GOT3 (cell line): ENCODE measurements around the gene RASA3.

Experiments
- DNase-seq: peaks from one replicate; lab custom pipeline; 2025; ENCODE audit warnings: mixed read lengths; lab: John Stamatoyannopoulos, UW

Gene RASA3

DNA sequence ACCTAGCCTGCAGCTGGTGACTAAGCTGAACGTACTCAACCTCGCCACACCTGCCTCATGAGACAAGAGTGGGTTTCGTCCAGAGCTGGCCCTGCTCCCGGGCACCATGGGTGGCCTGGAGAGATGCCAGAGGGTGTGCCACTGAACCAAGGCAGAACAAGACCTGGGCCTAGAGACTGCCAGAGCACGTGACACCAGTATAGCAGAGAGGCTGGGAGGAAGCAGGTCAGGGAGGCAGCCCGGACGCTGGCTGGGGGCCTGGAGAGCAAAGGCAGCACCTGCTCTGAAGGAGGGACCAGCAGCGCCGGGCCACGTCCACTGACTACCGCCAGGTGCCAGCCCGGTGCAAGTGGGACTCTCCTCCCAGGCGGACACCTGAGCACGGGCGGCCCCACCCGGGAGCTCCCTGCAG lies 151.2 kb downstream of the RASA3 start:
- DNase-seq, result no peak

DNA sequence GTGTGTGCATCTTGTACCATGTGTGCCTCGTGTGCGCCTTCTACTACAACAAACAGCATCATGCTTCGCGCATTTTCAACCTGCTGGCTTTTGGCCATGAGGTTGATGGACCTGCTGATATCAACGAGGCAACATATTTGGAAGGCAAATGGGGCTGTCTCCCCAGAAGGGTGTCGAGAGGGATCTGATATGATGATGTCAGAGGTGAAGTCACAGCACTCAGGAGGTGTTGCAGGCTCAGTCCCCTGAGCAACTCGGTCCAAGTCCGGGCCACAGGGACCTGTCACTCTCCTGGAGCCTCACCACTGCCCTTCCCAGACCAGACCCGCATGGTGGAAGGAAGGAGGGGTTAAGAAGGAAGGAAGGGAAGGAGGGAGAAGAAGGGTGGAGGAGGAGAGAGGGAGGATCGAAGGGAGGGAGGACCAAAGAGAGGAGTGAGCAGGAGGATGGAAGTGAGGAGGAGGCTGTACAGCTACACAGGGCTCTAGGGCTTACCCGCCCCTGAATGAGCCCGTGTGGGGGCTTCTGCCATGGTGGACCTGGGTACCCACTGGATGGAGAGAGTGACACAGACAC lies 151.8 kb downstream of the RASA3 start:
- no peak for DNase-seq

DNA sequence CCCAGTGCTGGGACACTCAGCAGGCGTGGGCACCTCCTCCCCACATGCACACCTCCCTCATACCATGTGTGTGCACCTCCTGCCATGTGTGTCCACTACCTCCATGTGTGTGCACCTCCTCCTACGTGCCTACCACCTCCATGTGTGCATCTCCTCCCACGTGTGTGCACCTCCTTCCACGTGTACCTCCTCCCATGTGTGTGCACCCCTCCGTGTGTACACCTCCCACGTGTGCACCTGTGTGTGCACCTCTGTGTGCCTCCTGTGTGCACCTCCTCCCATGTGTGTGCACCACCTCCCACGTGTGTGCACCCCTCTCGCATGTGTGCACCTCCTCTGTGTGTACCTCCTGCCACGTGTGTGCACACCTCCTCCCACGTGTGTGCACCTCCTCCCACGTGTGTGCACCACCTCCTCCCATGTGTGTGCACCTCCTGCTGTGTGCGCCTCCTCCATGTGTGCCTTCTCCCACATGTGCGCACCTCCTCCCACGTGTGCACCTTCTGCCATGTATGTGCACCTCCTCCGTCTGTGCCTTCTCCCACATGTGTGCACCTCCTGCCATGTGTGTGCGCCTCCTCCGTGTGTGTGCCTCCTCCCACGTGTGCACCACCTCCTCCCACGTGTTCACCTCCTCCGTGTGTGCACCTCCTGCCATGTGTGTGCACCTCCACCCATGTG lies 152.5 kb downstream of the RASA3 start:
- no peak for DNase-seq

DNA sequence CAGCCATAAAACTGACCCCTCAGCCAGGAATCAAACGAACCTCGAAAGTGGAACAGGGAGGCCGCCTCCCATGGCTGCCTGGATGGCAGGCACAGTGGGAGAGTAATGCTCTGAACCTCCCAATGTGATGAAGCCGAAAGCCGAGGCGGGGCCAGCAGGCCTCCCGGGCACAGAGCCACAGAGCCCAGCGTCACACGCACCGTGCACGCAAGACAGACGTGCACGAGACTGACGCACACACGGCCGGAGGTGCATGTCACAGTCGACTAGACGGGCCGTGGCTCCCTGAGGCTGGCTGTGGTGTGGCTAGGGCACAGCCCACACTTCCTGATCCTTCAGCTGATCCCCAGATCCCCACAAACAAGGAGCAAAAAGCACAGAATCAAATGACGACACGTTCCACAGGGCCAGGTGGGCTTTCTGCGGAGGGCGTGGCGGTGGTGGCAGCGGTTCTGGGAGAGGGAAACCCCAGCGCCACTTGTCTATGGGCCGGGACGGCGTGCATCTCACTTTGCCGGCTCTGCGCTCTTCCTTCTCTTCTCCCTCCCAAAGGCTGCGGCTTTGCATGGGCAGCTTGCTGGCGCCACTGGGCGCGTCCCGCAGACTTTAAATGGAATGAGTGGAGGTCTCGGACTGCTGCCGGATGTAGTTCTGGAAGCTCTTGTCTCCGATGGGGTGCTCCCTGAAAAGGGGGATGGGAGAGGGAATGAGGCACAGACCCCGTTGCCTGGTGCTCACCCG lies 153.5 kb downstream of the RASA3 start:
- no peak for DNase-seq

DNA sequence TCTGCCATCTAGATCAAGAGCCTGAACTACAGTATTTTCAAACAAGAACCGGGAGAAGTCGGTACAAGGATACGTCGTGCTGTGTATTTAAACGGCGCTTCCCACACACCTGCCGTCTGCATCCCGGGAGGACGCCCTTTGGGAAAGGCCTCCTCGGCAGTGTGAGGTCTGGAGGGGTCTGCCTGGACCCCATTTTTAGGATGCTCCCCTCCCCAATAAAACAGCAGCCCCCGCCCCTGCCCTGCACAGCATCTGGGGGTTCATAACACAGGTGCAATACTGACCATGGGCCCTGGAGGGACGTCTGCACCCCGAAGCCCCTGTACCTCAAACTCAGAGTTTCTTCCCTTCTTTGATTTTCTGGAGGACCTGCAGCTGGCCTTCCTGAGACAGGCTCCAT lies 154.4 kb downstream of the RASA3 start:
- DNase-seq, result no peak

DNA sequence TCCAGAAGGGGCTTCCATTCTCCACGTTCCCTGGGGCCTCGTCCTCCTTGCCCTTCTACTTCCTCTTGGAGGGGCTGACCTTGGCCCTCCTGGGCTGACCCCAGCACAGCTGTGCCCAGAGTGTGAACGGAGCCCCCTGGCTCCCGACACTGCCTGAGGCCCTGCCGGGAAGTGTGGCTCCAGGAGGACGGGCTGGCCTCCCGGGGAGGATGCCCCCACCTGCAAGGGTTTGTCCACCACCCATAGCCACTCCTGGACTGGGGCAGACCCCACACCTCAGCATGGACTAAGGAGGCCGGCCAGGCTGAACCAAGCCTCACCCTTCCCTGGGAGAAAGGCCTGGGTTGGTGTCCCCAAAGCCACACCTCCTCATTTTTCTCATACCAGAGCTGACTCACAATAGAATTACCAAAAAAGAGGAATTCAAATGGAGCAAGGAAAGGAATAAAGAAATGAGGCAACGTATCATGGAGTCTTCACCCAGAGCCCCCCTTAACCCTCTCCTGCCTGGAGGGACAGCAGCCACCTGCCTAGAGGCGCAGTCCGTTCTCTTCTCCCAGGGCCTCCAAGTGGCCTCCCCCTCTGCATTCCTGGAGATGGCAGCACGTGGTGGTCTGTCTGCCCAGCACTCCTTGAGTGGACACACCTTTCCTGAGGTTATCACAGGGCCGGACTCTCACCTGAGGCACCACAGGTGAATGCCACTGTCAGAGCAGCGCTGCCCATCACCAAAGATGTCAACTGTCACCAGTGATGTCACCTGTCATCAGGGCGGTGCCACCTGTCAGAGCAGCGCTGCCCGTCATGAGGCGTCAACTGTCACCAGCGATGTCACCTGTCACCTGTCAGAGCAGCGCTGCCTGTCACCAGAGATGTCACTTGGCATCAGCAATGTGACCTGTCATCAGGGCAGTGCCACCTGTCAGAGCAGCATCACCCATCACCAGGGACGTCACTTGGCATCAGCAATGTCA lies 155.4 kb downstream of the RASA3 start:
- no peak for DNase-seq

DNA sequence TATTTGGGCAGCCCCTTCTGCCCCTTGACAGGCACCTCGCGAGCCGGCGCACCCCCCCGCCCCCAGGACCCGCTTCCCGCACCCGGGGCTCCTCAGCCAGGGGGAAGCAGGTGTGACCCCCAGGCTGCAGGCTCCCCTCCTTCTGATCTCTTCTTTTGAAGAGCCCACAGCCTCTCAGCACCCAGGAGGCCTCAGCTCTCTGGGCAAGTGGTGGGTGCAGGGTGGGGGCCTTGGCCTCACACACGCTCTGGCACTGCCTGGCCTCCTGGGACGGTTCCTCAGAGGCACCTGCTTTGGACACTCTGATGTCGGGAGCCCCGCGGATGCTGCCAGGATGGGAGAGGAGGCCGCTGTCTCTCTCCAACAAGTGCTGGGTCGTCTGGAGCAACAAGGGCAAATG lies 157.0 kb downstream of the RASA3 start:
- no peak for DNase-seq

DNA sequence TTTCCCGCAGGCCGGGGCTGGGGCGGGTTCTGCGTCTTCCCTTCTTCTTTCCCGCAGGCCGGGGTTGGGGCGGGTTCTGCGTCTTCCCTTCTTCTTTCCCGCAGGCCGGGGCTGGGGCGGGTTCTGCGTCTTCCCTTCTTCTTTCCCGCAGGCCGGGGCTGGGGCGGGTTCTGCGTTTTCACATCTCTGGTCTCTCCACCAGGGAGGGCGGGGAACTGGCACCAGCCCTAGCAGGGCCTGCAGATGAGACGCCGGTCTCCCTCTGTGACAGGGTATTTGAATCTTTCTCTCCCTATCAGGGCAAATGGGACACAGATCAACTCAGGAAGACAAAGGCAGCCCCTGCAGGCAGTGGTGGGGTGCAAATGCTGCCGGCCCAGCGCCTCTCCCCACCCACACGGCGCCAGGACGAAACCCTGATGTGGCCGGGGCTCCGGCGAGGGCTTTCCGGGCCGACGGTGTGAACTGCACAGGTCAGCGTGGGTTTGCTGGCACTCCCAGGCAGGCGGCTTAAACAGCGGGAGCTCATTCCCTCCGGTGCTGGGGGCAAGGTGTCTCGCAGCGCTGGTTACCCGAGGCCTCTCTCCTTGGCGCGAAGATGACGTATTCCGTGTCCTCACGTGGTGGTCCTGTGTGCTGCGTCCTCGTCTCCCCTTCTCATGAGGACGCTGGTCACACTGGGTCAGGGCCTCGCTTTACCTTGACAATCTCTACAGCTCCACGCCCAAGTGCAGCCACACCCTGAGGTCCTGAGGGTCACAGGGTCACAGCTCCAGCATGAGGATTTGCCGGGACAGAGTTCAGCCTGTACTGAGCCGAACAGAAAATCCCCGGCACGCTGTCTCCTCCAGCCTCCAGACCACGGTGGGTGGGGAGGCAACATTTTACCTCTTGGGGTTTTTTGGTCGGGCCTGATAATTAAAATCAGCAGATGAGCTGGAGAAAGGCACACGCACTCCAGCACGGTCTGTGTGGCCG lies 157.8 kb downstream of the RASA3 start:
- no peak for DNase-seq

DNA sequence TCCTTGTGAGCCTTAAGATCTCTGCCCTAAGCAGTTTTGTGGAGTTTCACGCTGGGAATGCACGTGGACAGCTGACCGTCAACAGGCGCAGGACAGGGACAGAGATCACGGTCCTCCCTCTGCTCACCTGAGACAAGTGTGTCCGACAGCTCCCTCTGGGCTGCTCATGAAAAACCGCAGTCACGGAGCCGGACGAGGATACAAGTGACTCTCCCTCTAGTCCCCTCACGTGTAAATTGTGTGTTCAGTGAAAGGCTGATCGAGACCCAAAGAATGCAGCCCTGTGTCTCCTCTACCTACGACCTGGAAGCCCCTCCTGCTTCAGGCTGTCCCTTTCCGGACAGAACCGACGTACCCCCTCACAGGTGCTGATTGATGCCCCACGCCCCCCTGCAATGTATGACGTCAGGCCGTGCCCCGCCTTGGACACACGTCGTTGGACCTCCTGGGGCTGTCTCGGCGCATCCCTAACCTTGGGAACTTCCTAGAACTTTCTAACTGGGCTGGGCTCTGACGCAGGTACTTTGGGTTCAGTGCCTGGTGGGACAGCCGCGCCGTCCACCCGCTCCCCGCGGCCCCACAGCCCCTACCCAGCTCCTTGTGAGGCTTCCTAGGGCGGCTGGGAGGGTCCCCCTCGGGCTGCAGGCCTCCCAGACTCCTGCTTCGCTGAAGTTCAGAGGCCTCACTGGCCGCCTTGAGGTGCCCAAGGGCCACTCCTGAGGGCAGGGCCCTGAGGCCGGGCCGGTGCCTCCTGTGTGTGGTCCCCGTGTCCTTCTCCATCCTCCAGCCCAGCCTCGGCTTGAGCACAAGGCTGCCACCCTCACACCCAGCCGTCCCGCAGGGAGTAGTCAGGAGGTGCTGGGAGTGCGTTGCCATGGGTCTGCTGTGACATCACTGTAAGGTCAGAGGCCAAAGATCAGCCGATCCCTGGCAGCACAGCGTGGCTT lies 158.9 kb downstream of the RASA3 start, which contains the start of gene C13orf46:
C13orf46 (minus strand) TSS at position 859 of the 947 bp plus-strand sequence; CDS start at position 780, 79 bp downstream.
- no peak for DNase-seq

DNA sequence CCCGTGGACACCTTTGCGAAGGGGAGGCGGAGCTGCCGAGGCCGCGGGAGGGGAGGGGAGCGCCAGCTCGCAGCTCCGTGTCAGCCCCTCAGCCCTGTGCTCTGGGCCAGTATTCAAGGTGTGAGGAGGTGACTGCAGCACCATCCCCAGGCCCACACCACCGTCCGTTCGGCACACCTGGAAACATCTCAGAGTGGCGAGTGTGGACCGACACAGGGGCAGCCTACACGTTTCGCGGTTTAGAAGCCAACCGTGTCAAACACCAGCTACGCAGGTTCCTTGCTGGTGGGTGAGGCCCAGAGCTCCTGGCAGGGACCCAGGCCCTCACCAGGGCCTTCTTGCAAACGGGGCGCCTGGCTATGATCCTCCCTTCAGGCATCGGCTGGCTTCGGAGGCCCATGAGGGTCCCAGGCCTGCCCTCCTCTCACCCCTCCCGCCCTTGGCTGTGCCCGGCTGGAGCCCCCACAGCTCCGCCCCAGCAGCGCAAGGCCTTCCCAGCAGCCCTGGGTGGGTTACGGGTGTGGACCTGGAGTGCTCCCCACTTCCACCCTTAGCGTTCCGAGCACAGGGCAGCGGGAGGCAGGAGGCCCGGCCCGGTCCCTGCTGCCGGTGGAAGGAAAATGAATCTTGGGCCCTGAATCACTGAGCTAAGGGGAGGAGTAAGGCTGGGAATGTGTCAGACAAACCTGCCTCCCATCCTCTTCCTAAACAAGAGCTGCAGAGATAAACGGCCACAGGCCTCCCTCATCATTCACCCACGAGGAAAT lies 159.8 kb downstream of the RASA3 start:
- DNase-seq, result no peak

DNA sequence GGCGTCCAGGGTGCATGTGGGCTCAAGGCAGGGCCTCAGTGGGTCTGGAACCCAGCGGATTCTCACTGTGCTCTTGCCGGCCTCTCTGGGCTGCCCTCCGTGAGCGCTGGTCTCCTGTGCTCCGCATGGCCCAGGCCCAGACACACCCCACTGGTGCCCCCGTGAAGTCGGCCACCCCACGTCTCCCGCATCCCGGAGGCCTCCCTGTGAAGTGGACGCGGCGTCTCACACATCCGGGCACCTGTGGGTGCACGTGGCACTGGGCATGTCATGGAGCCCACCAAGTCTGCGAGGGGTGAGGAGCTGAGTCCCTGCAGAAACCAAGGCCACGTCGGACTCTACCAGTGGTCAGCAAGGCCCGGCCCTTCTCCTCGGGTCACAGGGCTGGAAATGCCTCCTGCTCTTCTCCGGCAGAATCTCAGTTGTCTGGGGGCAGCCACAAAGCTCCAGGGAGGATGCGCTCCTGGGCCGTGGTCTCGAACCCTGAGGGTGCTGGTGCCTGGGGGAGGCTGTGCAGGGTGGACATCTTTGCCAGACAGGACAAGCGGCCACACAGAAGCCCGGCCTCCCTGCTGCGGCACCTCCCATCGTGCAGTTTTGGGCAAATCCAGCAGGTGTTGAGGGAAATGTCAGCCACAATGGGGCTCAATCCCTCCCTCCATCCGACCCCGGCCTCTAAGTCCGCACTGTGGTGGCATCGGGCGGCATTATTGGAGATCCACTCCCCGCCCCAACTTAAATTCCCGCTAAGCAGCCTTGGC lies 160.8 kb downstream of the RASA3 start:
- DNase-seq, result no peak

DNA sequence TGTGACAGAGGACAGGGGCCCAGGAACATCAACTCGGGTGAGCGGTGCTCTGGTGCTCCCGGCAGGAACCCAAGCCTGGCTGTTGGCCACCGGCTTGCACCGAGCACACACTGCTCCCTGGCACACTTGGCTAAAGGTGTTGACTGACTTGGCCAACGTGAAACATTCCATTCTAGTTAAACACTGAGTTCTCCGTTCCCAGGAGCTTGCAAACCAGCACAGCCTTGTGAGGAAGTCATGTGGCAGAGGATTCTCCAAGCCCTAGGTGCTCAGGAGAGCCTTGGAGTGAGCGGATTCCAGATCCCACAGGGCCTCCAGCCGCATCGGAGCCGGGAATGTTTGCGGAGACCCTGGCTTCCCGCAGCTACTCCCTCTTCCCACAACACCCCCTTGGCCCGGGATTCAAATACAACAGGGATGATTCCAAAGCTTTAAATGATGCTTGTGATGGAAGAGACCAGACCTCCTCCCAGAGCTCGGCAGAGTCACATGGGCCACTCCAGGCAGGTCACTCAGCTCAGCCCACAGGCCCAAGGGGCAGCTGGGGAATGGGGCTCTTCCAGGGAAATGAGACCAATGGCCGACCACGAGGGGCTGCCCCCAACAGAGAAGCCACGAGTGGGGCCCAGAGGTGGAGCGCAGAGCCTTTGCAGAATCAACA lies 161.5 kb downstream of the RASA3 start:
- no peak for DNase-seq

DNA sequence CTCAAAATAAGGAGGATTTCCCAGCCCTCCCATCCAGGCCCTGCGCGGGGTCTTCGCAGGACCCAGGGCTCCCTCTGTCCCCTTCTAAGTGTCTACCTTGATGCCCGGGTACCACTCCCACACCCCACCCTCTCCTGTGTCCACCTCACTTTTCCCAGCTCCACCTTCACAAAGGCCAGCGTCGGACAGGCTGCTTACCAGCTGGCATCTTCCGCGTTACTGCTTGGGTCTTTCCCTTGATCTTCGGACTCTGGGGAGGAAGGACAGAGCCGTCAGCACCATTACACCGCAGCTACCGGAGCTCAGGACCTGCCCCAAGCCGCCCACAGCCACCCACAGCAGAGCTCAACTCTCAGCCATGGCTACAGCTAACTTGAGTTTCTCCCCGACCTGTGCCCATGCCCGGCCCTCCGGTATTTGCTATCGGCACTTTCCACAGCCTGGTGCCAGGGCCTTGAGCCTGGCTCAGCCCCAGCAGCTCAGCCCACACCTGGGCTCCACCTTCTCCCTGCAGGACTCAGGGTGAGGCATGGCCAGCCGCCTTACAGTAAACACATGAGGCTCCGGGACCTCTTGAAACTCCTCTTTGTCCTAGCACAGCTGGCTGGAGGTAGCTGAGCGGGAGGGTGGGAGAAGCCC lies 162.3 kb downstream of the RASA3 start:
- DNase-seq, result no peak

DNA sequence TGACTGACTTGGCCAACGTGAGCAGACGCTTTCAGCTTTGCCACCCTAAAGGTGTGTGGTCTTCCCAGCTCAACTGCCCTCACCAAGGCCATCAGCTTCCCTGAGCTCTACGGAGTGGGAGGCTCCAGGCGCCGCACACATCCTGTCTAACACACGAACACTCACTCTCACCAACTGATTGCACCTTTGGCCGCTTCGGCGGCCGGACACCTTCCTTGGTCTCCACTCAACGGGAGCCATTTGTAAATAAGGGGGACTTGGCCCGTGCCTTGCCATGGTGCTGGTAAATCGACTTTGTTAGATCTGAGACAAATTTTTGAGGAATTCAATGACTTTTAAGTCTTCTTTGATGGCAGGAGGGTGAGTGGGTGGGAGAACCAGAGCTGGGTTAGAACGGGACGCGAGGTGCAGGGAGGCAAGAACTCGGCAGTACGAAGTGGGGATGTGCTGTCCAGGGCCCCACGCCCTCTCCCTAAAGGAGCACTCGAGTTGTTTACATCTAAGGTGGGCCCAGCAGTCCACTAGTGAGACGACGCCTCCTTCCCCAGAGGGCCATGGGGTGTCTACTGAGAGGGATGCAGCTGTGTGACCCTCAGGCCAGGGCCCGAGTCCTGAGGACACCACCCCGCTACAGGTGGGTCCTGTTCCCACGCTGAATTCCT lies 163.0 kb downstream of the RASA3 start:
- DNase-seq, result no peak

DNA sequence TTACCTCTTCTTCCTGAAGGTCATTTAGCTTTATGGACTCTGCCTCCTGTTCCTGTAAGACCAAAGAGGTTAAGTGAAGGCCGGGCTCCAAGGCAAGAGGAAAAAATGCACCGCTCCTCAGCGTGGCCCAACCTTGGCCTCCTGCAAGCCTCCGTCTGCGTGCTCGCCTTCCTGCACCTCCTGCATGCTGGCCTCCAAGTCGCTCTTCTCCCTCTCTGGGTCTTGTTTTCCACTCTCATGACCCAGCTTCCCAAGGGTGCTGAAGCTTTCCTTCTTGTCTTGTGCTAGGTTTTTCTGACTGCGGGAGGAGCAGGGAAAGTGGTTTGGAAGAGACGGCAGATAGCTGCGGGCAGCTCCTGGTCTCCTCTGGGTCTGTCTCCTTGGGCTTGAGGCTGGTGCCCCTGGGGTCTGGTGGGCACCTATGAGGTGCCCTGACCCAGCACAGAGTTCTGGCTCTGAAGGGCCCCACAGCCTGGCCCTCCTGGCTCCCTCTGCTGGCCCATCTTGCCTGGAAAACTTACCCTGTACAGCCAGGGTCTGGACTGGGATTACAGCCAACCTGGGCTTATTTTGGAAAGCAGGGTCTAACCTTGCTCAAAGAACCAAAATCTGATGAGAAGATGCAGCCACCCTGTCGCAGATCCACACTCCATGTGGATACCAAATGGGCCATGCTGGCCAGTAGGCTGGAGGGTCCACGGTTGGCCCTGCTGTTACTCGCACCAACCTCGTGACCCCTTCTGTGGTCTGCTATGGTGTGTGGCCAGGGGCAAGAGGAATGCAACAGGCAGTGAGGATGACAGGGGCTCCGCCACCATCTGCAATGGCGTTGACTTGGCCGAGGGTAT lies 163.7 kb downstream of the RASA3 start:
- no peak for DNase-seq
